ENCODE data around the gene SETBP1.

SETBP1 gene

GRCh38 chr18:45060102-45060501, 379.4 kb downstream of the SETBP1 start:
- H3K27ac ChIP-seq, result no peak overlapping the region

GRCh38 chr18:45061359-45061758, 380.7 kb downstream of the SETBP1 start:
- H3K27ac ChIP-seq, result no peak overlapping the region
- TF ChIP-seq CTCF (conservative IDR thresholded peaks at IDR 0.05), result no peak

More at GRCh38 chr18:45060102-45060501, 379.4 kb downstream of the SETBP1 start:
- no peak for TF ChIP-seq CTCF (conservative IDR thresholded peaks at IDR 0.05)

GRCh38 chr18:45063246-45064038, 382.8 kb downstream of the SETBP1 start:
- no peak for TF ChIP-seq CTCF (conservative IDR thresholded peaks at IDR 0.05)
- H3K27ac ChIP-seq, result no peak overlapping the region

GRCh38 chr18:45066210-45066609, 385.5 kb downstream of the SETBP1 start:
- no peak for TF ChIP-seq CTCF (conservative IDR thresholded peaks at IDR 0.05)

GRCh38 chr18:45066886-45067285, 386.2 kb downstream of the SETBP1 start:
- no peak for TF ChIP-seq CTCF (conservative IDR thresholded peaks at IDR 0.05)
- H3K27ac ChIP-seq, result no peak overlapping the region

More at GRCh38 chr18:45066210-45066609, 385.5 kb downstream of the SETBP1 start:
- H3K27ac ChIP-seq, result no peak overlapping the region

GRCh38 chr18:45068400-45069094, 387.9 kb downstream of the SETBP1 start:
- TF ChIP-seq CTCF (conservative IDR thresholded peaks at IDR 0.05), result no peak
- no peak overlapping the region for H3K27ac ChIP-seq

GRCh38 chr18:45069546-45069945, 388.9 kb downstream of the SETBP1 start:
- TF ChIP-seq CTCF (conservative IDR thresholded peaks at IDR 0.05), result no peak
- no peak overlapping the region for H3K27ac ChIP-seq
